B cell (primary cell): ENCODE data around the gene BBIP1.

Source experiments
- CTCF ChIP-seq: fragments of 200-600 bp; IDR thresholded peaks from one replicate; pipeline ENCODE4 v1.8.0; 2022; ENCODE audit warnings: antibody characterized with exemption, mild to moderate bottlenecking
- EZH2 ChIP-seq: IDR thresholded peaks from 2 replicates; pipeline ENCODE4 v1.6.1; 2012; ENCODE audit warnings: borderline replicate concordance, low read depth, mild to moderate bottlenecking, moderate library complexity, low read length; ENCODE audit not compliant: insufficient read depth, poor library complexity, severe bottlenecking

GRCh38 chr10:110876788-110877187 lies 42.2 kb downstream of the BBIP1 start:
- TF ChIP-seq CTCF (no peak), EZH2 (no peak)
